ENCODE data around the gene MYZAP.

MYZAP gene, protein sequence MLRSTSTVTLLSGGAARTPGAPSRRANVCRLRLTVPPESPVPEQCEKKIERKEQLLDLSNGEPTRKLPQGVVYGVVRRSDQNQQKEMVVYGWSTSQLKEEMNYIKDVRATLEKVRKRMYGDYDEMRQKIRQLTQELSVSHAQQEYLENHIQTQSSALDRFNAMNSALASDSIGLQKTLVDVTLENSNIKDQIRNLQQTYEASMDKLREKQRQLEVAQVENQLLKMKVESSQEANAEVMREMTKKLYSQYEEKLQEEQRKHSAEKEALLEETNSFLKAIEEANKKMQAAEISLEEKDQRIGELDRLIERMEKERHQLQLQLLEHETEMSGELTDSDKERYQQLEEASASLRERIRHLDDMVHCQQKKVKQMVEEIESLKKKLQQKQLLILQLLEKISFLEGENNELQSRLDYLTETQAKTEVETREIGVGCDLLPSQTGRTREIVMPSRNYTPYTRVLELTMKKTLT

DNA sequence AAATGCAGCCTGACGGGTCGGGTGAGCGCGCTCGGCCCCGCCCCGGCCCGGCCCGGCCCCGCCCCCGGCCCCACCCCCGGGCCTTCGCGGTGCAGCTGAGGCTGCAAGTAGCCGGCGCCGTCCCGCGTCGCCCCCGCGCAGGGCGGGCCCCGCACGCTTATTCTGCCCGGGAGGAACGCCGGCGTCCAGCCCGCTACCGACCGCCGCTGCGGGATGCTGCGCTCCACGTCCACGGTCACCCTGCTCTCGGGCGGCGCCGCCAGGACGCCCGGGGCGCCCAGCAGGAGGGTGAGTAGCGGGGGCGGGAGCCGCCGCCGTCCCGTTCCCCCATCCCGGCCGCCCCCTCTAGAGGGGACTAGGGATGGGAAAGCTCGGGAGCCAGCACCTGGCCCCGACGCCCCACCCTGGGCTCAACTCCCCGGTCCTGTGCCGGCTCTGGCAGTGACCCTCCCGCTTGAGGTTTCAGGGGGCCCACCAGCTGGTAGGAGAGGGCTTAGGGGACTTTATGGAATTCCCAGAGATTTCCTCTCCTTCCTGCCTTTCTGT is at the start of gene MYZAP:
MYZAP (plus strand) TSS at position 83 of the 546 bp plus-strand sequence; CDS start at position 214, 131 bp downstream.
- peak; percentile 18 for DNase-seq (ENCODE audit: low spot score)

DNA sequence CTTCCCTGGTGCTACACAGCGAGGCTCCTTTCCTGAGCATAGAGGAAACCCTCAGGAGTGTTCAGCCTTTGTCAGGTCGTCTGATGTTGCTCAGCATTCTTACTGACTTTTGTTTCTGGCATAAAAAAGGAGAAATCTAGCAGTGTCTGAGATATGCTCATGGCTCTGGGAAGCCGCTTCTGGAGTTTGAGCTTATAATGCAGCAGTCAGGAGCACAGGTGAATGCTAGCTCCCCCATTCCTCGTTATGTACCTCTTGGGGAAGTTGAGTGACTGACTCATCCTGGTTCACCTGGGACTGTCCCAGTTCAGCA is 49.2 kb upstream of the MYZAP start:
- DNase-seq (ENCODE audit: low spot score) = no peak

DNA sequence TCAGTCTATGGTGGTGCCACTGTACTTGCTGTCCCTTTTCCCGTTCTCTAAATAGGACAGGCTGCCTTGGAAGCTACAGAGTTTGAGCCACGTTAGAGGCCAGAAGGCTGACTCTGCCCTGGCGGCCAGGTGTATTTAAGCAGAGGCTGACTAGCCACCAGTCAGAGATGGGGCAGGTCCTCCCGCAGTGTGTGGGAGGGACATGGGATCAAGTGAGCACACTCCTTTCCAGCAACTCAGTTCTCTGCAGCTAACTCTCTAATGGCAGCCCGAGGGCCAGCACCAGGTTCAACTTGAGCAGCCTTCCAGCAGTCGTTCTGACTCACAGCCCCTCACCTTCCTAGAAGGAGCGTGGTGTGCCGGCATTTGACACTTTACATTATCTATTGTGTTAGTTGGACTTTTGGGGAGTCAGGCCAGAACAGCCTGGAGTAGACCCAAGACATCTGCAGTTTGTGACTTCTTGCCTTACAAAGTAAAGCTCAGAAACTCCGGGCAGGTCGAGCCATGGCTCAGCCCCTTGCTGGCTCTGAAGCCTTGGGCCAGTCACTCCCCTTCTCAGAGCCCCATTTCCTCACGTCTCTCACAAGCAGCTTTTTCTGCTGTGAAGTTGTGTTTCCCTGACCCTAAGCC is 46.7 kb upstream of the MYZAP start:
- DNase-seq (ENCODE audit: low spot score) = no peak

DNA sequence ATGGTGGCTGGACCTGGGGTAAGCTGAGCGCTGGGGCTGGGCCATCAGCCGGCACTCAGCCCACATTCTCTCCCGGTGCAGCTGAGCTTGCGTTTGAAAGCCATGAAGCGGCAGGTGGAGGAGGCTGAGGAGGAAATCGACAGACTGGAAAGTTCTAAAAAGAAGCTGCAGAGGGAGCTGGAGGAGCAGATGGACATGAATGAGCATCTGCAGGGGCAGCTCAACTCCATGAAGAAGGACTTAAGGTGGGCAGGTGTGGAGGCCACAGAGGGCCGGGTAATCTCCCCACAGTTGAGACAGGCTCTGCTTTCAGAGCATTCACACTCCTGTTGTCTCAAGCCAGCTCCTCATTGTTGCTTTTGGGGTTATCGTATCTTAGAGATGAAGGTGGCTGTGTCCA is 45.7 kb upstream of the MYZAP start:
- no peak for DNase-seq (ENCODE audit: low spot score)

DNA sequence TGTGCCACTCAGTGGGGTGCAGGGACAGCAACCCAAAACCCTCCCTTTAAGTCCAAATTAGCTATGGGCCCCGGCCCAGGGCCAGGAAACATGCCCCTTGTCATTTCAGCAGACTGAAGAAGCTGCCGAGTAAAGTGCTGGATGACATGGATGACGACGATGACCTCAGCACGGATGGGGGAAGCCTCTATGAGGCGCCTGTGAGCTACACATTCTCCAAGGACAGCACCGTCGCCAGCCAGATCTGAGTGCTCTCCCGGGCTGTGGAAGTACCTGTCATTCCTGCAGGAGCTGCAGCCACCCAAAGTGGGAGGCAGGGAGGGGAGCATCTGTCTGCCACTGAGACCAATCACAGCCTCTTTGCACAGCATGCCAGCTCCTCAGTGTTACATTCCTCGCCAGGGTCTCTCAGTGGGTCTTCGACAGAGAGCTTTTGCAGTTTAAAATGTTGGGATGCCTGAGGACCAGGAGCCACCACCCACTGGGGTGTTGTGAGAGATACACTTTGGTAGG is 44.4 kb upstream of the MYZAP start:
- no peak for DNase-seq (ENCODE audit: low spot score)

DNA sequence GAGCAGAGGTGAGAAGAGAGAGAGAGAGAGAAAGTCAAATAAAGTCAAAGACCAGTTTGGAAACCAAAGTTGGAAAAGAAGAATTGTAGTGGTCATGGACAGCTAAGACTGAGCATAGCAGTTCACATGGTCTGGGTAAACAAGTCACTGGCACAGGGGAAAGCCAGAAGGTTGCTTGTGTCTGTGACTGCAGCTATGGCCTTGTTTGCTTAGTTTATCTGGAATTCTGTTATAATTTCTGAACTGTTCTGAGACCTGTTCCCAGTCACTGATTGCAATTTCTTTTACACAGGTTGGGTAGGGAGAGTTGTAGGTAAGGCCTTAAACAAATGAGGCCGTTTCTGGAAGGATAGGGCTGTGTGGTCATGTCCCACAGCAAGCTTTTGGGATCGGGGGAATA is 43.4 kb upstream of the MYZAP start:
- DNase-seq (ENCODE audit: low spot score) = no peak

DNA sequence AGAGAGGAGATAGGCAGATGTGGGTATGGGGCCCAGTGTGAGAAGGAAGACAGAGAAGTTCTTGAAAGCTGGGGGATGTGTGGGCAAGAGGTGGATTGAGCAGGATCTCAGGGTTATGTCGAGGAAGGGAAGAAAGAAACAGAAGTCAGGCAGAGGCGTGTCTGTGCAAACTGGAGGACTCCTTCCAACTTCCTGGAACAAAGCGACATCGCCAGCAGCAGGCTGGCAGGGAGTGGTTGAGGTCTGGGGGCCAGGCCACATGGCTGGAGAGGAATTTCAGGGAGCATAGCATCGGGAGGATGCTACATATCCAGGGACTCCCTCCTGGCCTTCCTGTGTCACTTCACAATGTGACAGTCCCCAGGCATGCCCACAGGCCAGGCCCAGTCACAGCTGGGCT is 42.9 kb upstream of the MYZAP start:
- no peak for DNase-seq (ENCODE audit: low spot score)

DNA sequence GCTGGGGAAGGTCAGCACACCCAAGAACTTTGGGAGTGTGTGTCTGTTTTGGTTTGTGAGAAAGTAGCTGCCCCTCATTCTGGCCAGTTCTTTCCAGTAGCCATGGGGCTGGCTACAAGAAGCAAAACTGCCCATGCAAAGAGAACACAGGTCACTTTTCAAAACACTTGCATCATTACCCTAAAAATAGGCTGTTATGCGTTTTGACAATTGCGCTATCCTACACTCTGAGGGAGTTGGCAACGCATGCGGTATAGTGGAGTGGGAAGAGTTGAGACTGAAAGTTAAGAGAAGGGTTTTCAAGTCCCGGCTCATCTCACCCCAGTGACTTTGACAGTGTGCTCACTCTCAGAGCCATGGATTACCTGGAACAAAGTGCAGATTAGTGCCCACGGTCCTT is 41.8 kb upstream of the MYZAP start:
- no peak for DNase-seq (ENCODE audit: low spot score)

DNA sequence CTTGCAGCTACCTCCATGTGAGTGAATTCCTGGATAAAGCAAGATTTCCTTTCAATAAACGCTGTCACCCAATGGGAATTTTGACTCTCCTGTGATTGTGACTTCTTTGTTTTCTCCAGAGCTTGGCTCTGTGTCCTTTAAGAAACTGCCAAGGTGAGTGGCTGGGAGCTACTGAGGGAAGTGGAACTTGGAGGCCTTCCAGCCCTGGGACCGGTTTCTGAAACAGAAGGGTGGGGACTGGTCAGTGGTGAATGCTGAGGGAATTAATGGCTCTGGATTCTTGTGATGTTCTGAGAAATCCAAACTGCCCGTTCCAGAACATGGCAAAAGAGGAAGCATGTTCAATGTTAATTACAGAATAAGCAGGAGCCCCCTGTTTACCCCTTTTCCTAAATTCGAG is 41.1 kb upstream of the MYZAP start:
- DNase-seq (ENCODE audit: low spot score) = no peak

DNA sequence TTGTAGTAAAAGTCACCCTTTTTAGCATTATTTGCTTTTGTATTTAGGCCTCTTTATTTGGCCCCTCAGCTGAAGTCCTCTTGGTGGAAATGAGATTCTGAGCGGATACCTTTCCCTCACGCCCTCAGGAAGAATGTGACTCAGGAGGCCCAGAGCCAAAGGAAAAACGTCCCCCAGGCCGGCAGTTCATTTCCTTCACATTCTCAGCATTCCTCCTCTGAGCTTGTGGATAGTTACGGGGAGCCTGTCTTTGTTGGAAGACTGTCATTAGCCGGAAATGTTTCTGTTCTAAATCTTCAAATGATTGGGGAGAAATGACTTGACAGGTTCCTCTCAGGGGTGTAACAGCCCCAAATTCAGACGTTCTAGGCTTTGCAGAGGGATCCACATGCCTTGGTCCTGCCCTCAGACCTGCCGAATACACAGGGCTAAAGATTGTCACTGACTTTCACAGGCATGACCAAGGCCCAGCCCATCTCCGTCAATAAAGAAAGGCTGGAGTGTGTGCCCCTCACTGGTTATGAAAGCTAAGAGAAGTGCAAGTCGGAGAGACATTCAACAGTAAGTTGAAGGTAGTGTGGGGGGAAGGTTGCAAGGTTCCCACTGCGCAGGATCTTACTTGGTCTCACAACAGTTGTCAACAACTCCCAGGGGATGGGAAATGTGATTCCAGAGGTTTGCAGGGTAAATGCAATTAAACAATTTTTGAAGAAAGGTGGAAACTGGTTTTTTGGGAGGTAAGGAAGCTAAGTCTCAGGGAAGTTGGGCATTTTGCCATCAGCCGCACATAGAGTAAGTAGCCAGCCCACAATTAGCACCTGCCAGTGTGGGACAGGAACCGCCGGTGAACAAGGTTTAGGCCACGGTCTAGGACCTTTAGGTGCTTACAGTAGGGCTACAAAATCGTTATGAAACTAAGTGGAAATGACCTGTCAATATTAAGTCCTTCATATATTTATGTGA is 39.7 kb upstream of the MYZAP start:
- DNase-seq (ENCODE audit: low spot score) = no peak

DNA sequence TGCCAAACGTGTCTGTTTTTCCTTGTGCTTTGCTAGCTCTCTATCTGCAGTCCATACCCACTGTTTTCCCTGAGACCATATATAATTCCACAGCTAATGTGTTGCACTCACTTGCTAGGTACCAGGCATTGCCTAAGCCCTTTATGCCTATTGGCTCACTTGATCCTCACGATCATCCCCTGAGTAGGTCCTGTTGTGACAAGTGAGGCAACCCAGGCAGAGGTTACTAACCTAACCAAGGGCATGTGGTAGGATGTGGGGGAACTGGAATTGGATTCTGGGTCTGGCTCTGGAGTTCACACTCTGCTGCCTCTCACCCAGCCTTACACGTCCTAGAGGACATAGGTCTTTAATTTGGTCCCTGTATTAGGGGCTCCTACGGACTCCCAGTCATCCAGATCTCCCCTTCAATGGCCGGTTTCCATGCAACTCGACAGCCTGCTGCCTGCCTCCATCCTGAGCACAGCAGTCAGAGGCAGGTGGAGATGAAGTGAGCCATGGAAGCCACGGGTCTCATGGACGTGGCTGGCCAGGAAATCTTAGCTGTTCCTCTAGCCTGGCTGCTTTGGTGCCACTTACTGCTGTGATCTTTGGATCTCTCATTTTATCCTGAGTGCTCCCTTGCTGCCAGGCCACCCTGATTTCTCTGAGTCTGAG is 38.9 kb upstream of the MYZAP start:
- no peak for DNase-seq (ENCODE audit: low spot score)

DNA sequence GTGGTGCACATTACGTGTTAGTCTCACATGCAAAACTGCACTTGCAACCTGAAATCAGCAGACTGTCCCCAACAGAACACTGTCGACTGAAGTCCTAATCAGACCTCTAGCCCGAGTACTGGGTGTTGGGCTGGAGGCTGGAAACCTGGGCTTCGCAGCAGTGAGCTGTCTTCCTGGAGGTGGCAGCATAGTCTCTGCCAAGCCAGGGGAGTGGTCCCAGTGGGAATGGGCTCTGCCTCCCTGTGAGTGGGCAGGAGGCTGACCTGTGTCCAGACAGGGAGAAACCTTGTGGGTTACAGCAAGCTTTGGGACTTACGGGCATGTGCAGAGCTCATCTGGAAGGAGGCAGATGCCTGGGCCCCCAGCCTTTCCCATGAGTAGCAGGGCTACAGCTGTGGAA is 38.2 kb upstream of the MYZAP start:
- DNase-seq (ENCODE audit: low spot score) = no peak

DNA sequence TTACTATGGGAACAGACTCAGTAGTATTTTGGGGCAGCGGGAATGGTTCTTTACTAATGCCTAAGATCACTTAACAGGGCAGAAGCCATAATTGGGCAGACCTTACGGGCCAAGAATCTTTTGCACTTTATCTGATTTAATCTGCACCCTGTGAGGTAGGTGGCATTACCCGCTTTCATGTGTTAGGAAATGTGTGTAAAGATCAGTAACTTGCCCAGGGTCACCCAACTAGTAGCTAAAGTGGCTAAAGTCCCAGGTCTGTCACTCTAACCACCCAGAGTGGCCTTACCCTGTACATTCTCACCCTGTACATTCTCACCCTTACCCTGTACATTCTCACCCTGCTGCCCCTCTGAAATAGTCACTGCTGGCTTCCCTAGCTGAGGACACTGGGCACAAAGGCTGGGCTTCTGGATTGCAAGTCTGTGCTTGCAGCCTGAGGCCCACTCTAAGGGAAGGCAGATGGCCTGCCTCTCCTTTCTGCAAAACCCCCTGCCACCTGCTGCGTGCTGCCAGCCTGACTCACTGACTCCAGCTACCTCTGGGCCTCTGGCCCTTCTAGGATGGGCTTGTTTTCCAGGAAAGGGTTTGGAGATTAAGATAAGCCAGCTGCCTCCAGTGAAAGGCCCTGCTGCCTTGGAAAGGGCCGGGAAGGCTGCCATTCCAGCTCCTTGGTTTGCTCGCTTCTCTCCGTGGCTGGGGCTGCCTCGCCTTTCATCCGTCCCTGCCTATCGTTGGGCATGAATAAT is 37.5 kb upstream of the MYZAP start:
- DNase-seq (ENCODE audit: low spot score) = no peak

DNA sequence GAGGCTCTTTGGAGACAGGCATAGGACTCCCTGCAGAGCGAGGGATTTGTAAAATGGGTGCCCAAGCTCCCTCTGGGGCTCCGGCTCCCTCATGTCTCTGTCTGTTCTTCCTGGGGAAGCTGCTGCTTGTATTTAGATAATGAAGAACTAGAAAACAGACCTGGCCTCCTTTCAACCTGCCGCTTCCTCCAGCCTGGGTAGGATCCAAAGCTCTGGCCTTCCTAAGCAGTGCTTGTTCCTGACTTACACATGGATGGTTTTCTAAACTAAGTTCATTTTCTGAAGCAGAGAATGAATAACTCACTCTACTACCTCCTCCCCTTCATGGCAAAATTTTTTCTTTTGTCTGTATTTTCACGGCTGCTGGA is 36.9 kb upstream of the MYZAP start:
- no peak for DNase-seq (ENCODE audit: low spot score)

DNA sequence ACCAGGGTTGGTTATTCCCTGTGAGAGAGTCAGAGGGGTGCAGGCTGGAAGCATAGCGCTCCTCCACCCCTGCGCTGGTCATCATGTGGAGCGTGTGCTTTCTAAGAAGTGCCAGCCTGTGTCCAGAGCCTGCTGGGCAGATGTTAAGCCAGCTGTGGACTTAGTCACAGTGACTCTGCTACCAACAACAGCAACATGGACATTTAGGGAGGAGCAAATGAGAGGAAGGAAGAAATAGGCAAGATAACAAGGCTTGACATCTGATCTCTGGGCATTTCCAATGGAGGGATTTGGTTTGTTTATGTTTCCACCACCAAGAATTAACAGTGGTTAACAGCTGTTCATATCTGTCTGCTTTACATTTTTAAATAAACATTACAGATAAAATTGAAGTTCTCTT is 36.4 kb upstream of the MYZAP start:
- DNase-seq (ENCODE audit: low spot score) = no peak

DNA sequence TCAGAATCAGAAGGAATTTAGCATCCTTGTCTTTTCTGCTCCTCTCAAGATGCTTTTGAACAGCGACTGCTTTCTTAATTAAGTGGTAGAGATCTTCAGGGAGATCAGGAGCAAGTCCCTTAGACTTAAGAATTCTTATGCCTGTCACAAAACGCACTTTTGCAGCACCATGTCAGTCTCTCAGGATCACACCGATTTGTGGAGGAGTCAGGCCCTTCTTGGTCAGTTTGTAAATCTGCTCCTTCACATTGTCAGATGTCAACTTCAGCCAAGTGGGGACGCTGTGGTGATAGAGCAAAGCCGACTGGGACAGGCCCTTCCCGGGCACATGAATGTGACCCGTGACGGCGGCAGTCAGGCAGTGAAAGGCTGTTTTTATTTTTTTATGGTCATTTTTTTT is 35.7 kb upstream of the MYZAP start:
- DNase-seq (ENCODE audit: low spot score) = no peak

DNA sequence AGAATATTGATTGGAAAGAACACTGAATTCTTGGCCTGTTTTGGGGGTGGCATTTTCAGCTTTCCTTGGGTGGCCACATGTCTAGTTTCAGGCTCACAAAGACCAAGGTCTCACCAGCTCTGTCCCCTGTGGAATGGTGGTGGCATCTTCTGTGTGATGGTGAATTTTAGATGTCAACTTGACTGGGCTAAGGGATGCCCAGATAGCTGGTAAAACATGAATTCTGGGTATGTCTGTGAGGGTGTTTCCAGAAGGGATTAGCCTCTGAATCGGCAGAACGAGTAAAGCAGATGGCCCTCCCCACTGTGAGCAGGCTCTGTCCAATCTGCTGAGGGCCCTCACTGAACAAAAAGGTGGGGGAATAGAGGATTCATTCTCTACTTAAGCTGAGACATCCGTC is 34.4 kb upstream of the MYZAP start:
- no peak for DNase-seq (ENCODE audit: low spot score)

DNA sequence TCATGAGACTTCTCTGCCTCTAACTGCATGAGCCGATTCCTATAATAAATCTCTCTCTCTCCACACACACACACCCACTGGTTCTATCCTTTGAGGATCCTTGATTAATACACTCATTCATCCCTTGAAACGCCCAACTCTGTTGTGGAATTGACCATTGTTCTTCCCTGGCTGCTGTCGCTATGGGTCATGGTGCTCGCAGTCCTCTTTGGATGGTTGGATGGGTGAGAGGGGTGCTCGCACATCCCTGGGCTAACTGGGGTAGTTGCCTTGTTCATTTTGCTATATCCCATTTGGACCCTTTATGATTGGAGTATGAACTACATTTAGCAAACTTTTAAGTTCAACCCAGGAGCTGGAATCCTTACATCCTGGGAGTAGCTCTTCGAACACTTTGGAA is 33.9 kb upstream of the MYZAP start:
- DNase-seq (ENCODE audit: low spot score) = no peak

DNA sequence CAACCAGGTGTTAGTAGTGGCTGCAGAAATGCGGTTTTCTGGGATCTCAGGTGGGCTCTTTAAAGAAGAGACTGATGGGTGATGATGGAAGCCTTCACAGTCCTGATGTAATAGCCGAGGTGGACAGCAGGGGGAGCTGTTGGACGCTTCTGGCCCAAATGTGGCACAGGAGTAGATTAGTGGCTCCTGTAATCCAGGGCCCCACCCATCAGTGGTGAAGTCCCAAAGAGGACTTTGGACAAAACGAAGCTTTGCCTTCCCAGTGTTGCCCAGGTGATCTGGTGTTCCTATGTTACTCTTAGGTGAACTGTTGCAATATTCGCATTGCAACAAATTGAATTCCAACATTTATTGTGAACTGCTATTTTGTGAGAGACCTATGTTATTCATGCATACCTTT is 31.8 kb upstream of the MYZAP start:
- peak; percentile 65 for DNase-seq (ENCODE audit: low spot score)

DNA sequence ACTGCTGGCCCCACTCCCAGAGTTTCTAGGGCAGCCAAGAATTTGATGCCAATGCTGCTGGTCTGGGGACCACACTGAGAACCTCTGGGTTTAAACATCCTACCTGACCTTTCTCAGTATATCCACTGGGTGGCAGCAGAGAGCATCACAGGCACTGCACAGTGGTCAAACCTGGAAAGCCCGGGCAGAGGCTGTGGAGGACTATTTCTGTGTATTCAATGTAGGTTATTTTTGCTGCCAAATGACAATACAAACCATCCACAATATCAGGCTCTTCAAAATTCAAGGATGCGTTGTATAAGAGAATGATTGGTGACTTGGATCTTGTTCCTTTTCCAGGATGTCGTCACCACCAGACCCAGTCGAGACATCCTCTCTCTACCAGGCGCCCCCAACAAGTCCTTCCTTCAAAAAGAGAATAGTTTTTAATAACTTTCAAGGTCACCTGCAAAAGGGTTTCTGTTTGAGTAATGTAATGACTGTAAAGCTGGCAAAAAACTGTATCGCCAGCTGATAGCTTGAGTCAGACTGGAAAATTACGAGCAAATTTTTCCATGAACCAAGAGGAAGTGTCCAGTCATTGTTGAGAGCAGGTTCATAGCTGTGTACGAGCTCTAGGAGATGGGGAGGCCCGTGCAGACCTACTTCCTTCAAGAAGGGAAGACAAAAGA is 30.5 kb upstream of the MYZAP start:
- peak; percentile 72 for DNase-seq (ENCODE audit: low spot score)
